SK-N-SH treated with all-trans-retinoic acid at 6 μM for 48 hours (cell line): ENCODE results near the gene CAPN8.
A peak's percentile ranks its signal among the peaks of the same experiment; 100 is the strongest.

ENCODE experiments used
- ATAC-seq: fragments of 200-7000 bp; cut with Tn5 transposase; 3 replicates; pipeline ENCODE4 v1.9.1; 2020; ENCODE audit warnings: mild to moderate bottlenecking, moderate library complexity
- ARNTL ChIP-seq: fragments of 450-650 bp; formaldehyde crosslinking; IDR thresholded peaks from 2 replicates; pipeline ENCODE4 v1.5.0; 2020; ENCODE audit warnings: low read depth, mild to moderate bottlenecking, moderate library complexity, borderline replicate concordance
- BACH2 ChIP-seq: fragments of 250-450 bp; sonication (Bioruptor Pico); IDR thresholded peaks from 2 replicates; pipeline ENCODE4 v1.9.0; 2021; ENCODE audit warnings: mild to moderate bottlenecking, borderline replicate concordance
- CREB5 ChIP-seq: fragments of 250-450 bp; sonication (Bioruptor Pico); IDR thresholded peaks from 2 replicates; pipeline ENCODE4 v1.5.1; 2020; ENCODE audit warnings: low read depth, mild to moderate bottlenecking, moderate library complexity
- CSDC2 ChIP-seq: fragments of 250-450 bp; sonication (Bioruptor Pico); IDR thresholded peaks from 2 replicates; pipeline ENCODE4 v1.5.0; 2020; ENCODE audit warnings: mild to moderate bottlenecking, moderate library complexity
- CSRNP3 ChIP-seq: fragments of 250-450 bp; sonication (Bioruptor Pico); IDR thresholded peaks from 2 replicates; pipeline ENCODE4 v1.5.1; 2021; ENCODE audit warnings: mild to moderate bottlenecking, moderate library complexity
- ESRRG ChIP-seq: fragments of 250-450 bp; sonication (Bioruptor Pico); IDR thresholded peaks from 2 replicates; pipeline ENCODE4 v1.6.1; 2021; ENCODE audit warnings: mild to moderate bottlenecking
- GLIS3 ChIP-seq: fragments of 250-450 bp; sonication (Bioruptor Pico); IDR thresholded peaks from 2 replicates; pipeline ENCODE4 v1.5.0; 2020; ENCODE audit warnings: mild to moderate bottlenecking, moderate library complexity
- ISL1 ChIP-seq: fragments of 250-450 bp; sonication (Bioruptor Pico); IDR thresholded peaks from 2 replicates; pipeline ENCODE4 v2.1.2; 2022; ENCODE audit warnings: mild to moderate bottlenecking, moderate library complexity
- OSR1 ChIP-seq: fragments of 250-450 bp; sonication (Bioruptor Pico); IDR thresholded peaks from 2 replicates; pipeline ENCODE4 v1.8.0; 2022; ENCODE audit warnings: moderate library complexity, mild to moderate bottlenecking, inconsistent platforms
- PATZ1 ChIP-seq: fragments of 250-450 bp; sonication (Bioruptor Pico); IDR thresholded peaks from 2 replicates; pipeline ENCODE4 v1.8.0; 2020; ENCODE audit warnings: mild to moderate bottlenecking, moderate library complexity, borderline replicate concordance
- POU6F1 ChIP-seq: fragments of 250-450 bp; sonication (Bioruptor Pico); IDR thresholded peaks from 2 replicates; pipeline ENCODE4 v1.8.0; 2021; ENCODE audit warnings: low read depth, mild to moderate bottlenecking, moderate library complexity, borderline replicate concordance
- RARB ChIP-seq: fragments of 250-450 bp; sonication (Bioruptor Pico); IDR thresholded peaks from 2 replicates; pipeline ENCODE4 v1.8.0; 2021; ENCODE audit warnings: mild to moderate bottlenecking, moderate library complexity
- SNAI2 ChIP-seq: fragments of 250-450 bp; sonication (Bioruptor Pico); IDR thresholded peaks from 2 replicates; pipeline ENCODE4 v1.5.0; 2020; ENCODE audit warnings: mild to moderate bottlenecking, moderate library complexity
- TCF4 ChIP-seq: fragments of 250-450 bp; sonication (Bioruptor Pico); IDR thresholded peaks from 2 replicates; pipeline ENCODE4 v1.8.0; 2021; ENCODE audit warnings: mild to moderate bottlenecking, moderate library complexity, borderline replicate concordance
- TOX ChIP-seq: fragments of 250-450 bp; sonication (Bioruptor Pico); IDR thresholded peaks from 2 replicates; pipeline ENCODE4 v1.8.0; 2021; ENCODE audit warnings: mild to moderate bottlenecking, moderate library complexity, borderline replicate concordance
- ZC3H10 ChIP-seq: fragments of 250-450 bp; sonication (Bioruptor Pico); IDR thresholded peaks from 2 replicates; pipeline ENCODE4 v1.5.1; 2021; ENCODE audit warnings: mild to moderate bottlenecking, moderate library complexity
- ZFP3 ChIP-seq: fragments of 250-450 bp; sonication (Bioruptor Pico); IDR thresholded peaks from 2 replicates; pipeline ENCODE4 v1.5.0; 2020; ENCODE audit warnings: mild to moderate bottlenecking, moderate library complexity
- ZFP30 ChIP-seq: fragments of 450-650 bp; formaldehyde crosslinking; IDR thresholded peaks from 2 replicates; pipeline ENCODE4 v1.5.0; 2022; ENCODE audit warnings: mild to moderate bottlenecking, moderate library complexity
- ZNF565 ChIP-seq: fragments of 450-650 bp; formaldehyde crosslinking; conservative IDR thresholded peaks from 2 replicates; pipeline ENCODE4 v1.5.0; 2020; ENCODE audit warnings: low read depth, mild to moderate bottlenecking, moderate library complexity
- ZNF70 ChIP-seq: fragments of 450-650 bp; formaldehyde crosslinking; IDR thresholded peaks from 2 replicates; pipeline ENCODE4 v1.5.0; 2020; ENCODE audit warnings: mild to moderate bottlenecking, moderate library complexity

The CAPN8 gene

GRCh38 chr1:223704921-223705878 is 39.7 kb upstream of the CAPN8 start:
- ATAC-seq, result no peak
- TF ChIP-seq ISL1, result no peak
- no peak for TF ChIP-seq ZC3H10 (CRISPR knock-in tag)
- TF ChIP-seq SNAI2, result no peak
- no peak for TF ChIP-seq POU6F1 (CRISPR knock-in tag)

- ATAC-seq, result no peak
- no peak for TF ChIP-seq POU6F1 (CRISPR knock-in tag)
- TF ChIP-seq CREB5 (CRISPR knock-in tag), result no peak
- TF ChIP-seq ZNF565 (CRISPR knock-in tag), result no peak
- no peak for TF ChIP-seq CSRNP3 (CRISPR knock-in tag)
- no peak for TF ChIP-seq ZNF70 (CRISPR knock-in tag)
Observed at GRCh38 chr1:223703668-223704013, 38.1 kb upstream of the CAPN8 start.

GRCh38 chr1:223702735-223703667 is 37.5 kb upstream of the CAPN8 start:
- TF ChIP-seq TOX (CRISPR knock-in tag) (0 out of 2 replicates have a peak, but pooled peaks have one; percentile 13), ZNF565 (CRISPR knock-in tag) (no peak), TCF4 (no peak), CSDC2 (CRISPR knock-in tag) (no peak), ZFP30 (CRISPR knock-in tag) (no peak), RARB (CRISPR knock-in tag) (peak; percentile 75; the same call in 1 of the 2 replicates), GLIS3 (no peak), ZNF70 (CRISPR knock-in tag) (no peak), ZFP3 (CRISPR knock-in tag) (no peak)
- TF ChIP-seq, all 23 proteins: peak for 2
- peak; percentile 2; the same call in 1 of the 3 replicates for ATAC-seq

GRCh38 chr1:223700942-223701637 is 35.6 kb upstream of the CAPN8 start:
- ATAC-seq, result peak; percentile 82

GRCh38 chr1:223700388-223700918 is 35.0 kb upstream of the CAPN8 start:
- TF ChIP-seq TOX (CRISPR knock-in tag), result 0 out of 2 replicates have a peak, but pooled peaks have one; percentile 8
- TF ChIP-seq PATZ1 (CRISPR knock-in tag), result no peak
- no peak for TF ChIP-seq ARNTL
- TF ChIP-seq ZC3H10 (CRISPR knock-in tag), result peak; percentile 3; the same call in 1 of the 2 replicates
- TF ChIP-seq OSR1, result peak; percentile 89
- TF ChIP-seq, all 23 proteins: peak for 3
- ATAC-seq, result no peak

More at GRCh38 chr1:223700942-223701637, 35.6 kb upstream of the CAPN8 start:
- no peak for TF ChIP-seq ESRRG
- TF ChIP-seq BACH2 (CRISPR knock-in tag), result no peak
- 0 out of 2 replicates have a peak, but pooled peaks have one; percentile 60 for TF ChIP-seq ZFP3 (CRISPR knock-in tag)
- no peak for TF ChIP-seq TCF4
